Measurements from ENCODE around the gene CTNNA2.

CTNNA2 gene

DNA sequence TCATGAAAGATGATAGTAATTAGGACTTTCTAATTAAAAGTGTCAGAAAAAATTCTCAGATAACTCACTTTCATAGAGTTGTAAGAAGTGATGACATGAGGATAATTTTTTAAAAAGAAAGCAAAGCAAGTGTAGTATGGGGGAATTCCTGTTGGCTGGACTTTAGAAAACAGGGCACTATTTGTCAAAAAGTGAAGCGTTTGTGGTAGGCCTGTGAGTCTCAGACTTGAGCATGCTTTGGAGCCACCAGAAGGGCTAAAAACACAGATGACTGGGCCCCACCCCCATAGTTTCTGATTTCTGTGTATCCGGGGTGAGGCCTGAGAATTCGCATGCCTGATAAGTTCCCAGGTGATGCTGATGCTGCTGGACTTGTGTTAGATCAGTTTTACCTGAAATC is 1014.3 kb downstream of the CTNNA2 start:
- DNase-seq, result no peak

DNA sequence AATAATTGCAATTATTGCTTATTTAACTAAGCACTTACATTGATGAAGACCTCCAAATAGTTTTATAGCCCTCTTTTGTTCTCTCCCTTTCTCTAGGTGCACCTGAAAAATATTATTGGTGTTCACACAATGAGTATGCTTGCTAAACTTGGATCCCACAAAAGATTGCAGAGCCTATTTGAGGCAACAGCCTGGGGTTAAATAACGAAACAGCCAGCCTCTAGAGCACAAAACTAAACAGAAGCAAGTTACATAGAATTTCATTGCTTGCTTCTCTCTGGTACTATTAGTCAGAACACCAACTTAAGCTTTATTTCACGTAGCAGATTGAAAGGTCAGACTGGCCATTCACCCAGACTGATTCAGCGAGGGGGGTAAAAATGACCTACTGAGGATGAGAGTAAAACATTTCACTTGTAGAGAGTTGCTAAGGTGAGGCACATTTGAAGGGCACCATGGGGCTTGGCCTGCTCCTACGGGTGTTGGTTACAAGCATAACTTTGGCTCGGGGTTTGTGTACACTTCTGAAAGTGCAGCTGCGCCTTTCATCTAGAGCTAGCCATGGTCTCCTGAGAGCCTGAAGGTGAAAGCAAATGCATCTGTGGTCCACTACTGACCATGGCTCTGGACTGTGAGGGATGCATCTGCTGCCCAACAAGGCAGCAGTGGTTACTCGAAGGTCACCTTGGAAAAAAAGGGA is 1016.8 kb downstream of the CTNNA2 start:
- DNase-seq, result no peak

DNA sequence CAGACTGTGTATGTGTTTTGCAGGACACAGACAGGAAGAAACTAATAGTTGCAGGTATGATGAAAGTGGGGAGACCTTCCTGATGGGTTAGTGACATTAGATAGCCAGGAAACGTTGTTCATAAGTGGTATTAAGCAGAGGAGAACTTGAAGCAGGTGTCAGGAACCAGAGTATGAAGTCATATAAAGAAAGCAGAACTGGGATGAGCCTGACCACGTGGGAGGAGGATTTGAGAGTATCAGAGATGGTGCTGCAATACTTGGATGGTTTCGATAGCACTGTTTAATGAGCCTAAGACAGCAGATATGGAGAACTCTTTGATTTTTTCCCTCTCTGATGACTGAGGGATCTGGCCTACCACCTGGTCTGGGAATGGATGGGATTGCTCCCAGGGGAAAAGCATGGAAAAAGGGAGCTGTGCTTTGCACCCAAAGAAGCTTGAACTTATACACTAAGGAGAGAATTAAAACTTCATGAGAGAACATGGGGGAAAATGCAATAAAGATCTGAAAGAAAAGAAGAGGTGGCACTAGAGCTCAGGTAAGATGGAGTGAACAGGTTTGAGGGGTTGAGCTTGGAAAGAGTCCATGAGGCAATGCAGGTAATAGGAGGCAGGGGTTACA is 1017.7 kb downstream of the CTNNA2 start:
- DNase-seq, result no peak

DNA sequence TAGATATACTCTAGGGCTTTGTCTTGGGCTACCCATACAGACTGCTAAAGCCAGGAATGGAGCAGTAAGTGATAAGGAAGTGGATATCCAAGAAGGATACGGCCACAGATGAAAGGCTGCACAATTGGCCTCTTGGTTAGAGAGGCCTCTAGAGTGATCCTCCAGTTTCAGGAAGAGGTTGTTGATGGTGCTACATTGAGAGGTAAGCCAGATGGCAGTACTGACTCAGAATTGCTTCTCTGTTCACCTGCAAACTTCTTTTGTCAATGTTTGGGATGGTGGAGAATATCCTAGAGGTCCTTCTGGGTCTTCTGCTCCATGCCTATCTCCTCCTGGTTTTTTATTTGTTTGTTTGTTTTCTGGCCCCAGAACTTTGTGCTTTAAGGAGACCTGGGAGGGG is 1018.5 kb downstream of the CTNNA2 start:
- DNase-seq, result no peak

DNA sequence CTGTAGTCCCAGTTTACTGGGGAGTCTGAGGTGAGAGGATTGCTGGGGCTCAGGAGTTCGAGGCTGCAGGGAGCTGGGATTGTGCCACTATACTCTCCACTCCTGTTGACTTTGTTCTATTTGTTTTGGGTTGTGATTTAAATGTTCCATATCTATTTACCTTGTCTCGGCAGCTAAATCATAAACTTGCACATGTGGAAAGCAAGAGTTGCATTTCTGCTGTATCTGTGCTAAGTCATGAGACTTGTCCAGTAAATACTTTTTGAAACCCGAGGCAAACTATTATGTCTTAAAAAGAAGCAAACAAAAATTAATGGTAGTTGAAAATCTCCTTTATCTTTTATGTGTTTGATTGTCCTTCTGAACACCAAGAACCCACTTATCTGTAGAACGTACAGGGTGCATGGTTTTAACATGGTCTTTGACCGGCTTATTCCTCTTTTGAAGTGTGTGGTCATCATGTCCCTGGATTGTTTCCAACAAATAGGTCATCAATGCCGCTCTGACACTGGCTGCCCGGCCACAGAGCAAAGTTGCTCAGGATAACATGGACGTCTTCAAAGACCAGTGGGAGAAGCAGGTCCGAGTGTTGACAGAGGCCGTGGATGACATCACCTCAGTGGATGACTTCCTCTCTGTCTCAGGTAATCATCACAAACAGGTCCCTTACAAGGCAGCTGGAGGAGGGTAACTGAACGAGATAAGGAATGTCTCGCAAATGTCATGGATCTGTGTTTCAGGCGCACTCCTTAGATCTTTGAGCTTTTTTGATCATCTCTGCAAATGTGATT is 1032.8 kb downstream of the CTNNA2 start:
- no peak for DNase-seq

DNA sequence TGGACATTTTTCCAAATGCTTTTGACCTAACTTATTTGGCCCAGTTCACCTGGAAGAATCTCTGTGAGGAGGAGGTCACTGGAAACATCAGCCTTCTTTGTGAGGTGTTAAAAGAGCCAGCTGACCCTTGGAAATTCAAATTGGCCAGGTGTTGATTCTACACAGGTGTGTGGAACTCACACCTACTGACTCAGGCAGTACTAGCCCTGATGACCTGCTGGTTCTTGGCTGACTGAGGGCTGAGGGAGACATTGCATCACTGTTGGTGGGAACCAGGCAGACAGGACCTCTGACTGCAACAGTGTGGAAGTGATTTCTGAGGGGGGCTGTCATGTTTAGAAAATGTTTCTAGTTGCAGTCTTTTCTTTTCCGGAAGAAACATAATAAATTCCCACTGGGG is 1033.9 kb downstream of the CTNNA2 start:
- DNase-seq, result no peak

DNA sequence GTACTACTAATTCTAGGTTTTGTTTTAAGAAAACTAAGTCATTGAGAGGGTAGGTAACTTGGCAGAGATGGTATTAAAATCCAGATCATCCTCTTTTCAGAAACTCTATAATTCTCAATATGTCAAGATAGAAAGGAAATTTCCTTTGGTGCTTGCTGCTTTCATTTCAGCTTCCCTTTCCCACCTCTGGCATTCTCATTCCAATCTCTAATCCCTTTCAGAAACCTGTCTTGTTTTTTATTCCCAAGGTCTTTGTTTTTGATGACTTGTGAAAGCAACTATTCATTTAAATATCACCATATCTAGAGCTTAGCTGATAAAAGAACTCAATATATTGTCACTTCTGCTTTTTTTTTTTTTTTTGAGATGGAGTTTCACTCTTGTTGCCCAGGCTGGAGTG is 1034.5 kb downstream of the CTNNA2 start:
- DNase-seq, result no peak

DNA sequence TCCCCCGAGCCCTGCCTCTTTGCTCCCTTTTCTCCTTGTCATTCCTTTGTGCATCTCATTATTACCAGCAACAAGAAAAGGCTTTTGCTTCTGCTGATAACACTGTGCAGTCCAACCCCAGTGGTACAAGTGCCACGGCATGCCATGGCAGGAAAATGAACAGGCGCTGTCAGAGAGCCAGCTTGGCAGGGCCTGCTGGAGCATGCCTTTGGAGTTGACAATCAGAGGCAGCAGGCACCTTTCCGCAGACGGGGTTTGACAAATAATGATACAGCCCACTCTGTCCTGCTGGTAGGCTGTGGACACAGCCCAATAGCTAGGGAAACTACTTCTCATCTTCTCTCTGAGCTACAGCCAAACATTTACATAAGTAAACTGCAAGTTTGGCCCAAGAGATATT is 1035.6 kb downstream of the CTNNA2 start:
- DNase-seq, result no peak

DNA sequence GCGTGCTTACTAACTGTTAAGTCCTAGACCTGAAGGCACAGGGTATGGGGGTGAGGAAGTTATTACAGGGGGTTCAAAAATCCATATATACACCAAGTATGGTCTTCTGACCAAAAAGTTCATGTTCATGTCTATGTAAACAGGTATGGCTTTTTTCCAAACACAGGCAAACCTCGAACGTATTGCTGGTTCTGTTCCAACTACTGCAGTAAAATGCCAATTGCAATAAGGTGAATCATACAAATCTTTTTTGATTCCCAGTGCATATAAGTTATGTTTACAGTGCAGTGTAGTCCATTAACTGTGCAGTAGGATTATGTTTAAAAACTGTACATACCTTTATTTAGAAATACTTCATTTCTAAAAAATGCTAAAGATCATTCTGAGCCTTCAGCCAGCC is 1037.0 kb downstream of the CTNNA2 start:
- DNase-seq, result no peak

DNA sequence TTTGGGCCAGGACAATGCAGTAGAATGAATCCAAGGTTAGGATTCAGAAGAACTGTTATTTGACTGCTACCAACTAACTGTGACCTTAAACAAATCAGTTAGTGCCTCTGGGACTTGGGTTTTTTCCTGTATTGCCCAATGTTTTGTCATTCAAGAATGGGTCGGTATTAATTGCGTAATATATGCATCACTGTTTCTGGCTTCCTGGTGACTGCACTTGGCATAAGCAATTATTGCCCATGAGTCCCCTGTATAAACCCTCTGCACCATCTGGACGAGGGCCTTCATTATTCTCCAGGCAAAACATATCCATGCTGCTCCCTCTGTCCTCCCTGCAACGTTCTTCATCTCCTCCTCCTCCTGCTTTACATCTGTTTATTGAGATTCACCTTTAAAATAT is 1047.5 kb downstream of the CTNNA2 start:
- peak; percentile 28 for DNase-seq

DNA sequence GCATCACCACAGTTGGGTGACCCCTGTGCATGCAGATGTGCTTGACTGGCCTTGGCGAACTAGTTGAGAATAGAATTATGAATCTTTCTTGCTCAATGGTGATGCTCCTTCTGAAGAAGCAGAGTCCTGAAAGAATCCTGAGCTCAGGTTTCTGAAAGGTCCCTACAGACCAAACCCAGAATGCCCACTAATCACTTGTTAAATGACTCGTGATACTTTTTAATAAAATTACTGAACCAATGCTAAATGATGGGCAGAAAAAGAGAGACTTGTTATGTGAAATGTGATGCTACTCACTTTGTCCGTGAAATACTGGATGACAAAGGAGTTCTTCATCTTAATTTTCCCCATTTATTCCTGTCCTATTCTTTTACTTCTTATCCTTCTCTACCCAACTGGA is 1055.2 kb downstream of the CTNNA2 start:
- DNase-seq, result no peak

DNA sequence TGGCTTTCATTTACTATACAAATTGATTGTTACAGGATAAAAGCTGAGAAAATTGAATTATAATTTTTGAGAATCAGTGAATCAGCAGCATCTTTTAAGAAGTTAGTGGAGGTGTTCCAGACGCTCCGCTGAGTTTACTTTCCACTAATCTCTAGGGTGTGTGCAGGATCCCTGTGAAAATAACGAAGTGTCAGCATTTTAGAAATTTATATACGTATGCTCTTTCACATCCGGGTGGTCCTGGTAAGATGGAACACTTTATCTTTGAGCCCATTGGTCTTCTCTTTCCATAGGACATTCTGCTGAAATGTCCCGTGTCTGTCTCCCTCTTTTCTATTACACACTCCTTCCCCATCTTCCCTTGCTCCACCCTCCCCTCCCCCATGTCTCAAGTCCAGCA is 1060.3 kb downstream of the CTNNA2 start:
- DNase-seq, result no peak

DNA sequence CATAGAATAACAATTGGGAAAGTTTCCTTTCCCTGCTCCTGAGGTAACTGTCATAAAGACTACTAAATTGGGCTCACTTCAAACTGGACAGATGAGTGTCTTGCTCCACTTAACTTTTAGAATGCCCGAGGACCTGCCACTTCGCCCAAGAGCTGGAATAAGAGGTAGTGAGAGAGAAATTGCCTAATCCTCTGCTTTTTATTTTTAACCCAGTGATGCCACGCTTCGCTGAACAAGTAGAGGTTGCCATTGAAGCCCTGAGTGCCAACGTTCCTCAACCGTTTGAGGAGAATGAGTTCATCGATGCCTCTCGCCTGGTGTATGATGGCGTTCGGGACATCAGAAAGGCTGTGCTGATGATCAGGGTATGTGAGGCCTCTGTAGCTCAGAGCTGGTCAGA is 1061.1 kb downstream of the CTNNA2 start:
- DNase-seq, result no peak

DNA sequence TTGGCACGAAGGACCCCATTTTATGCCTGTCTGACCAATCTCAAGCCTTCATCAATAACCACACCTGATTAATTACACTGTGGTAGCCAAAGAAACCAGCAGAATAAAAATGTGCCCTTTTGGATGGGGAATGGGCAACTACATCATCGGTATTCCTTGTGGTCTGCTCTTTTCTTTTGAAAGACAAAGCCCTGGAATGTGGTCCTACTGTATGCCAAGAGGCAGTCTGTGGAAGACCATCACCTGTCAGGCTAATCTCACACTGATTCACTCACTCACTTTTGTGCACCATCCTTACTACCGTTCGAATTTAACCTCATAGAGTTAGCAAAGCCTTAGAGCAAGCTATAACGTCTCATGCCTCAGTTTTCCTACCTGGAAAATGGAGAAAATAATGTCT is 1066.9 kb downstream of the CTNNA2 start:
- DNase-seq, result no peak

DNA sequence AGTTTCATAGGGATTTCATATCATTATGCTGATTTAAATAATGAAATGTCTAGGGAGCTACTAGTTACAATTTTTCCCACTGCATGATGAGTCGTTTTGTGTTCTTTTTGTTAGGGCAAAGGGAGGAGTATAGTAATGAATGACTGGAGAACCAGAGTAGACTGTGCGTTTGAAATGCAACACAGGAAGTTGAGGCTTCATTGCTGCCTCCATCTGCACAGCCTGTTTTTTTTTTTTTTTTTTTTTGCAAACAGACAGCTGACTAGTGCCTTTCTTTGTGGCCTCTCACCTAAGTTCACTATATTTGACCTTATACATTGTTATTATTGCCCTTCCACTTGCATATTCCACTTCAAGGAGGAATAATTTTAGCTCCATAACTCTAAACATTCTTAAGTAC is 1078.4 kb downstream of the CTNNA2 start:
- no peak for DNase-seq

DNA sequence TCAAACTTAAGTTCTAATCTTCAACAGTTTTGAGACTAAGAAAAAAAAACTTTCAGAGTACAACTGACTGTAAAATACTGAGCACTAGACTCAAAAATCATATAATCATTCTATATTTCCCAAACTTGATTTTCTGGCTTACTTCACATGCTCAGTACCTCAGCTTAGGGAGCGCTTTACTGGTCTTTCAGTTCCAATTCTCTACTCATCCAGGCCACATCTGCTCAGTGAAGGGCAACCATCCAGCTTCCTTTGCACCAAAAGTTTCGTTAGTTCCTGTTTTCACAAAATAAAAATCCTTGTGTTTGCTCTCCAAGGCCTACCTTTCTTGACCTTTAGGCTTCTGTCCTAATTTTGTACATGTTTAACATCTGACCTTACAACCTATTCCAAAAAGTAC is 1079.3 kb downstream of the CTNNA2 start:
- DNase-seq, result no peak

DNA sequence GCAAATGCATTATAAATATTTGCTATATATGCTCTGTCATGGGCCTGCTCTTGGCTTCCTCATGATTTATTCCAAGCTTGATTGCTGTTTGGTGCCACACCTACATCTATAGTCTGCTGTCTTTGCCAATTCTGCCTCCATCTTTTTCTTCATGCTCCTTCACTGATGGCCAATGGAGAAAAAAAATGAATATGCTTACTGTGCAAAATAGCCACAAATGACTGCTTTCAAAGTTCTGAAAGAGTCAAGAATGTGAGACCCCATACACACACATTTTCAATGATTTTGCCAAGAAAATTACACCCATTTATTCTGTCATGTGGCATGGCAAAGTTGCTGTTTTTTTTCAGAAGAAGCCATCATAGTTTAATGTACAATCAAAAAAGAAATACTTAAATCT is 1097.3 kb downstream of the CTNNA2 start:
- DNase-seq, result no peak

DNA sequence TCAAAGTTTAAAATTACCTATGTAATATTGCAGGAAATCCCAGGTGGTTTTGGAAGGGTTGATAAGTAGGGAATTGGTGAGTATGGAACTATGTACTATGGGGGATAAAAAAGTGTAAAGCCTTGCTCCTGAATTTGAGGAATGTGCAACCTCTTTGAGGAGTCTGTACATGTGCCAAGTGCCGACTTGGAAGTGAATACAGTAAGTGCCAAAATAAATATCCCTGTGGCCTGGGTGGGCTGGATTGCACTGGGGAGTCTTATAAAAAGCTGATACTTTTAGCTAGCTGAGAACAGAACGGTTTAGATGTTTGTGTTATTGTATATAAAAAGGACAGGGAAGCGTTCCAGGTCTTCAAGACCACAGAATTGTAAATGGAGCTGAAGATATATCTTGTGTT is 1108.8 kb downstream of the CTNNA2 start:
- no peak for DNase-seq

DNA sequence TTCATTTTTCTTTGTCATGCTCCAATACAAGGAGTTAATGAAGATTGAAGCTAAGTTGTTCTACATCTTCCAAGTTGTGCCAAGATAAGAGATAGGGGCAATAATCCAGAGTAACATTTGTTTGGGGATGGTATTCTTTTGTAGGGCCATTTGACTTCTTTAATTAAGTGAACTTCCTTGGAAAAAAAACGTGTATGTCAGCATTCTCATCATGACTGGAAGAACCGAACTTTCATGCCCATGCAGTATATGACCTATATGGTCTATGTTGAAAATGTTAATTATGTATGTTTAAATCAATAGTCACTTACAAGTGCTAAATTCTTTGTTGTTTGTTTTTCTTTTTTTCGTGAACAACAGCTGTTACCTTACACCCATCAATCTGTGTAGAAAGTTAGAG is 1111.2 kb downstream of the CTNNA2 start:
- no peak for DNase-seq

DNA sequence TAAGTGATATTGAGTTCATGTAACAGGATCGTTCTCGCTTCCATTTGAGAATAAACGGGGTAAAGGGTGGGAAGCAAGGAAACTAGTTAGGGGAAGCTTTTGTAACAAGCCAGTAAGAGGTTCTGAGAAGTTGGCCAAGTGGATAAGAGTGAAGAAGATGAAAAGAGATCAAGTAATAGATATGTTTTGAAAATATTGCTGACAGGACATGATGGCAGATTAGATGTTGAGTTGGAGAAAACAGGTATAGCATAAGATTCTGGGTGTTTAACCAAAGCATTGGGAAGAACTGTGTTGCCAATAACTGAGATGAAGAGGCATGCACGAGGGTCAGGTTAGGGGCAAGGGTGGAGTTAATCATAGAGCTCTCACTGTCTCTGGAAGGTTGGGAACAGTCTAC is 1121.7 kb downstream of the CTNNA2 start:
- no peak for DNase-seq

DNA sequence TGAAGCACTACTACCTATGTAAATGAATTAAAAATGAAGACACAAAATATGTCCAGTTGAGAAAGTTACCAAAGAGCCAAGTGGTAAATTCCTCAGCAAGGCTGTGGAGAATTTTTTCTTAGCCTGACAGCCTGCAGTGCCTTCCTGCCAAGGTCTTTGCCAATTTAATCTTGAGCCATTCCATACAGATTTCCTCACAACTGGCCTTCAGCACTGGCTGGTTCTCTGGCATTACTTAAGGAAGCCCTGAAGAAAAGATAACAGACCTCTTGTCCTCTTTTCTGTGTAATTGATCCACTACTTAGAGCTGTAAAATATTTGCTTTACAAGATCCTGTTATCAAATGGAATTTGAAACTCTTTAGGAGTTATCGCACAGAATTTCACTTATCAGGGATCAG is 1125.9 kb downstream of the CTNNA2 start:
- DNase-seq, result no peak

DNA sequence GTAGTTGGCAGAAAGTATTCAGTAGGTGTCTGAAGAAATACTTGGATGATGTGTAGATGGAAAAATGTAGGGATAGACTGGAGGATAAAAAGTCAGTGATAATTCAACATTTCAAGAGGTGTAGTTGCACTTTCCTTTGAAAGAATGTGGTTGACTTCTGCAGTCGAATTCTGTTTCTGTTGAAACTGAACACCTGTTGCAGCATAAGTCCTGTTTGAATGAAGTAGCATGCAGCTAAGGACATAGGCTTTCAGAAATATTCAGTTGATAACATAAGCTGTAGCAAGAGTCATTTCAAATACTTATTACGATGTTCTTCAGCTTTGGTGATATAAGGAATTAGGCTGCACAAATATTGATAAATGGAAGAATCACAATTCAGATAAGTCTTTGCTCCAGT is 1129.6 kb downstream of the CTNNA2 start:
- no peak for DNase-seq

DNA sequence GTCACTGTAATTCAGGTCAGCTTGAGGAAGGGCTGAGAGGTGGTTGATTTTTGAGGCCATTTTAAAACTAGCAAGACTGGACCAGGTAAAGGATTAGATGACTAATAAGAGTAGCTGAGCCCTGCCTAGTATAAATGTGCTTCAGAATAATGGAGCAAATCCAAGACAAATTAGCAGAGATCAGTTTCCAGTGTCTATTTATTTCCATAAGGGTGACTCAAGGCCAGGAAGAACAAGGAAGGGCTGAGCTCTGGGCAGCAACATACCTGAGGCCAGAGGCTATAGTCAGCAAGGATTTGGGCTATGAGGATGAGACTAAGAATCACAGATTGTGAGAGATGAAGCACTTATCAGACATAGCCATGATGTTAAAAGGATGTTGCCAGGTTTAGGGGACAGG is 1130.7 kb downstream of the CTNNA2 start:
- no peak for DNase-seq

DNA sequence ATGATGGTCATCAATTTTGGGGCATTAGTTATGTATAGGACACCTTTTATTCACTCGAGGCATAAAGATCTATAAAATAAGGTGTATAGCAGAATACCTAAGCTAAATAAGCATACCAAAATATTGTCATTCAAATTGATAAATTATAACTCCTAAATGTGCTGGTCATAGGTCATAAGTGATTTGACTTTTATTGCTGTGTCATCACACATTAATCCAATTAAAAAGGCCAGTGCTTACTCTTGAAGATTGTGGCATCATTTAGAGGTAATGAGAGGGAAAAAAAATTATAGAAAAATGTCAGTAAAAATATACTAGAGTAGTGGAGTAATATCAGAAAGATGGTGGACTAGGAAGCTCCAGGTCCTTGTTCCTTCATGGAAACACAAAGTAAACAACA is 1138.6 kb downstream of the CTNNA2 start:
- no peak for DNase-seq

Measured in NCI-H82 (cell line).